Loucy (cell line): ENCODE data around the gene ADAM22.

Experiments used
- H2AFZ ChIP-seq: fragments of 200-600 bp; sonication (generic); 2 replicates; pipeline ENCODE4 v1.6.0; 2016; ENCODE audit warnings: antibody characterized with exemption, mild to moderate bottlenecking, low read length, moderate library complexity
- H3F3A ChIP-seq: fragments of 200-600 bp; 2 replicates; pipeline ENCODE4 v1.6.0; 2016; ENCODE audit warnings: antibody characterized with exemption, low read depth, mild to moderate bottlenecking
- H3K27me3 ChIP-seq: fragments of 200-600 bp; sonication (generic); 2 replicates; pipeline ENCODE4 v1.6.1; 2014; ENCODE audit warnings: low read length, mild to moderate bottlenecking; ENCODE audit not compliant: insufficient read depth, poor library complexity, severe bottlenecking
- H3K36me3 ChIP-seq: fragments of 200-600 bp; sonication (generic); 2 replicates; pipeline ENCODE4 v1.6.1; 2016; ENCODE audit warnings: low read length; ENCODE audit not compliant: insufficient read depth
- H3K4me1 ChIP-seq: fragments of 200-600 bp; sonication (generic); 2 replicates; pipeline ENCODE4 v1.5.1; 2014; ENCODE audit warnings: low read length, mild to moderate bottlenecking; ENCODE audit not compliant: insufficient read depth, poor library complexity, severe bottlenecking
- H3K4me2 ChIP-seq: fragments of 200-600 bp; sonication (generic); 2 replicates; pipeline ENCODE4 v1.6.0; 2014; ENCODE audit warnings: antibody characterized with exemption, low read length, low read depth, mild to moderate bottlenecking; ENCODE audit not compliant: poor library complexity, severe bottlenecking
- H3K4me3 ChIP-seq: fragments of 200-600 bp; sonication (generic); 2 replicates; pipeline ENCODE4 v1.5.1; 2014; ENCODE audit warnings: low read length, mild to moderate bottlenecking, mixed read lengths; ENCODE audit not compliant: poor library complexity, severe bottlenecking
- H3K79me2 ChIP-seq: fragments of 200-600 bp; sonication (generic); 2 replicates; pipeline ENCODE4 v1.6.1; 2014; ENCODE audit warnings: low read length; ENCODE audit not compliant: insufficient read depth
- H3K9ac ChIP-seq: fragments of 200-600 bp; sonication (generic); 2 replicates; pipeline ENCODE4 v1.6.0; 2014; ENCODE audit warnings: mild to moderate bottlenecking, low read depth, low read length, moderate library complexity; ENCODE audit not compliant: poor library complexity, severe bottlenecking
- H3K9me2 ChIP-seq: fragments of 200-600 bp; sonication (generic); replicated peaks from 2 replicates; pipeline ENCODE4 v1.6.1; 2016; ENCODE audit warnings: low read depth, low read length, mixed read lengths
- H3K9me3 ChIP-seq: fragments of 200-600 bp; sonication (generic); 2 replicates; pipeline ENCODE4 v1.6.1; 2014; ENCODE audit warnings: mild to moderate bottlenecking, antibody characterized with exemption, low read length, low read depth; ENCODE audit not compliant: insufficient read depth
- H4K20me1 ChIP-seq: fragments of 200-600 bp; sonication (generic); 2 replicates; pipeline ENCODE4 v1.6.0; 2014; ENCODE audit warnings: antibody characterized with exemption, low read length, mild to moderate bottlenecking; ENCODE audit not compliant: insufficient read depth, poor library complexity, severe bottlenecking
- EZH2phosphoT487 ChIP-seq: fragments of 200-600 bp; IDR thresholded peaks from 2 replicates; pipeline ENCODE4 v1.6.1; 2018; ENCODE audit warnings: antibody characterized with exemption, mild to moderate bottlenecking, moderate library complexity, borderline replicate concordance
- TF ChIP-seq, protein P1 (sequence below): fragments of 200-600 bp; sonication (generic); conservative IDR thresholded peaks from 2 replicates; pipeline ENCODE4 v1.5.1; 2014; ENCODE audit warnings: mild to moderate bottlenecking, antibody characterized with exemption, low read length

ADAM22 gene

DNA sequence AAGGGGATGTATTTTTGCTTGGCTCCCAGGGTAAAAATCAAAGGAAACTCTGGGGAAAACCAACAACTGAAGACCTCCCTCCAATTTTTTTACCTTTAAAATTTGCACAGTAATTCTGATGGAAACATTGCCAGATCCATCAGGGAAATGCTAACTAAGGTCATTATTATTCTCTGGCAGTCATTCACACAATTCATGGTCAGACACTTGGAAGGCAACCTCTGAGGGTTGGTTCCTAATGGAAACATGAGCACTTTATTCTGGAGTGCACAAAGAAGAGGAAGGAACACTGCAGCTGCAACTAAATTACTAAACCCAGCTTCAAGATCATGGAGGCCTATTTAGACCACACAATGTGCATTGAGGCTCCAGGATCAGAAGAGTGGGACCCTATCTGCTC is 251.6 kb downstream of the ADAM22 start:
- Histone ChIP-seq H3K9me3 (no peaks in the 10 kb centered on the region), H4K20me1 (no peaks in the 10 kb centered on the region), H3K27me3 (no peaks in the 10 kb centered on the region), H3K4me1 (no peaks in the 10 kb centered on the region), H3K36me3 (no peaks in the 10 kb centered on the region), H3K79me2 (no peaks in the 10 kb centered on the region), H3K9me2 (no peaks in the 10 kb centered on the region), H2AFZ (no peak overlapping the region), H3K4me2 (no peak overlapping the region), H3F3A (no peaks in the 10 kb centered on the region), H3K9ac (no peak overlapping the region), H3K4me3 (no peak overlapping the region)
- TF ChIP-seq EZH2phosphoT487 = no peak
- TF ChIP-seq, protein P1, sequence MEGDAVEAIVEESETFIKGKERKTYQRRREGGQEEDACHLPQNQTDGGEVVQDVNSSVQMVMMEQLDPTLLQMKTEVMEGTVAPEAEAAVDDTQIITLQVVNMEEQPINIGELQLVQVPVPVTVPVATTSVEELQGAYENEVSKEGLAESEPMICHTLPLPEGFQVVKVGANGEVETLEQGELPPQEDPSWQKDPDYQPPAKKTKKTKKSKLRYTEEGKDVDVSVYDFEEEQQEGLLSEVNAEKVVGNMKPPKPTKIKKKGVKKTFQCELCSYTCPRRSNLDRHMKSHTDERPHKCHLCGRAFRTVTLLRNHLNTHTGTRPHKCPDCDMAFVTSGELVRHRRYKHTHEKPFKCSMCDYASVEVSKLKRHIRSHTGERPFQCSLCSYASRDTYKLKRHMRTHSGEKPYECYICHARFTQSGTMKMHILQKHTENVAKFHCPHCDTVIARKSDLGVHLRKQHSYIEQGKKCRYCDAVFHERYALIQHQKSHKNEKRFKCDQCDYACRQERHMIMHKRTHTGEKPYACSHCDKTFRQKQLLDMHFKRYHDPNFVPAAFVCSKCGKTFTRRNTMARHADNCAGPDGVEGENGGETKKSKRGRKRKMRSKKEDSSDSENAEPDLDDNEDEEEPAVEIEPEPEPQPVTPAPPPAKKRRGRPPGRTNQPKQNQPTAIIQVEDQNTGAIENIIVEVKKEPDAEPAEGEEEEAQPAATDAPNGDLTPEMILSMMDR = no peak

DNA sequence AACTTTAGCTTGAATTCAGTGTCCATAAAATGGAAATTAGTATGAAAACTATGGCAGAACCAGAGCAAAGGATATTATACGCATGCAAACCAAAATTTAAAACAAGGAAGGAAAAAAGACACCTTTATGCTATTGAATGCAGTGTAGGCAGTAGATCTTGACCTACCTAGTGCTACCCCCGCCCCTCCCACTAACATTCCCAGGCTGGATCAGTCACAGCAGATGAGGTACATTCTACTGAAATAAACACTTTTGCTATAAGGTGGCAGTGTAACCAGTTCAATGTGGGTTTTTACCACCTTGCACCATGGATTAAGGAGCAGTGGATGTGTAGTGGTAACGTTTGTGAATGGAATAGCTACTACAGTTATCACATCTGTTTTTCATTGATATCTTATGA is 257.9 kb downstream of the ADAM22 start:
- Histone ChIP-seq H3K36me3 (no peaks in the 10 kb centered on the region), H3K9ac (no peak overlapping the region), H3K9me3 (no peaks in the 10 kb centered on the region), H3K4me2 (no peak overlapping the region), H2AFZ (no peak overlapping the region), H3K79me2 (no peaks in the 10 kb centered on the region), H3K4me3 (no peak overlapping the region), H3K27me3 (no peaks in the 10 kb centered on the region), H3K4me1 (no peaks in the 10 kb centered on the region), H4K20me1 (no peaks in the 10 kb centered on the region), H3F3A (no peaks in the 10 kb centered on the region), H3K9me2 (no peaks in the 10 kb centered on the region)
- no peak for TF ChIP-seq EZH2phosphoT487
- TF ChIP-seq, protein P1 = no peak

DNA sequence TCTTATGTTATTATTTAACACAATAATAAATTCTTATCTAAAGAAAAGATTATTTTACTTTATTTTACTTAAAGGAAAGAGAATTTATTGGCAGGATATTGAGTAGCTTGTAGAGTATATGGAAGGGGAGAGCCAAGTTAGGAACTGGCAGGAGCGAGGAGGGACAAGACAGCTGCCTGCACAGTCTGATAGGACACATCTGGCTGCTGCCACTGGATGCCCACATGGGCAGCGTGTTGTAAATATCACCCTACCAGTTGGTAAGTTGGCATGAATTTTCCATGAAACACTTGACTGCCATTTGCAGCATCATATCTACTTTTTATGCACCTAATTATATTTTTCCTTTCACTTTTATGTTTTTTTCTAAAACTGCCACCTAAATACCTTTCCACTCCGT is 266.2 kb downstream of the ADAM22 start:
- TF ChIP-seq, protein P1 = no peak
- no peak for TF ChIP-seq EZH2phosphoT487
- no peaks in the 10 kb centered on the region for H3K4me1 ChIP-seq
- no peaks in the 10 kb centered on the region for H3K27me3 ChIP-seq
- H3K4me2 ChIP-seq = no peak overlapping the region
- H3K9ac ChIP-seq = no peak overlapping the region
- peaks cover 24% of the 10 kb centered on the region; the same call in 1 of the 2 replicates for H3K36me3 ChIP-seq
- no peaks in the 10 kb centered on the region for H4K20me1 ChIP-seq
- no peaks in the 10 kb centered on the region for H3K9me3 ChIP-seq
- no peak overlapping the region for H3K4me3 ChIP-seq
- no peaks in the 10 kb centered on the region for H3K79me2 ChIP-seq
- H2AFZ ChIP-seq = no peak overlapping the region
- no peaks in the 10 kb centered on the region for H3K9me2 ChIP-seq
- no peaks in the 10 kb centered on the region; the same call in 1 of the 2 replicates for H3F3A ChIP-seq
